Measurements from ENCODE around the gene SENP5. TPM values are rescaled to one million over a fixed set of nuclear protein-coding genes. Genes with fewer than 3 reads are reported as not detected.

SENP5 gene
- total and polyA plus RNA-seq, 2 donors from 2014 or later: 5.8 to 27.5 TPM

DNA sequence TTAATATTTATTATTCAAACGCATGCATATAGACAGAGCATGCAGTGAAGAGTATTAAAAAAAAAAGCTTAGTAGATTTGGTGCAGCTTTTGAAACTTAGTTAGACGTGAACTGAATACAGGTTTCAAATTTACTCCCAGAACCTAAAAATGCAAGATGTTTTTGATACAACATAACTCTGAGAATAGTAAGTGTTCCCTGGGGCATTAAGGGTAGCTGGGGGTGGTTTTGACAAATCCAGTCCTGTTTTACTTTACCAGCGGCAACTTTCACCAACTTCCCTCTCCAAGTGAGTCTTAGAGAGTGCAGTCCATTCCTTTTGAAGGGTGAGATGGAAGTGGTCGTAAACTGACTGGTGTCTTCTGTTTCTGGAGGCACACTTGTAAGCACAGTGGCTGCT lies 63.4 kb downstream of the SENP5 start:
- Histone ChIP-seq H3K36me3 (ENCODE audit: control insufficient read depth in 2 of 3, insufficient read depth in 3 of 3, low read length in 3 of 3) (peaks cover 6 to 41% (median 17%) of the 10 kb centered on the region in 3 donors), H3K9me3 (ENCODE audit: control insufficient read depth in 2 of 3, insufficient read depth in 1 of 3, low read length in 3 of 3) (no peaks in the 10 kb centered on the region)
- no peak for FAIRE-seq

GRCh38 chr3:196931828-196932587 lies 64.3 kb downstream of the SENP5 start:
- no peaks in the 10 kb centered on the region for H3K27me3 ChIP-seq (ENCODE audit: control insufficient read depth, insufficient read depth, low read length)
- H3K27ac ChIP-seq (ENCODE audit: low read depth in 2 of 2, low read length in 2 of 2): no peak overlapping the region
- H3K4me3 ChIP-seq (ENCODE audit: low read length in 3 of 3): no peak overlapping the region
- DNase-seq (no peak), FAIRE-seq (no peak)
- H3K9me3 ChIP-seq (ENCODE audit: control insufficient read depth in 2 of 3, insufficient read depth in 1 of 3, low read length in 3 of 3): no peaks in the 10 kb centered on the region
- peaks cover 7 to 49% (median 23%) of the 10 kb centered on the region in 3 donors for H3K36me3 ChIP-seq (ENCODE audit: control insufficient read depth in 2 of 3, insufficient read depth in 3 of 3, low read length in 3 of 3)
- no peaks in the 10 kb centered on the region for H3K4me1 ChIP-seq (ENCODE audit: control insufficient read depth in 2 of 3, insufficient read depth in 2 of 3, low read depth in 1 of 3, low read length in 3 of 3)
- no peak for TF ChIP-seq CTCF (IDR thresholded peaks at IDR 0.05; ENCODE audit: borderline replicate concordance, extremely low read depth, insufficient read depth)
- intact Hi-C loops (cut with DNase I): no loop called here
- H3K9ac ChIP-seq (ENCODE audit: low read length in 3 of 3): no peak overlapping the region

More for the DNA sequence above, 63.4 kb downstream of the SENP5 start:
- DNase-seq: no peak
- Histone ChIP-seq H3K9ac (ENCODE audit: low read length in 3 of 3) (no peak overlapping the region), H3K27me3 (ENCODE audit: control insufficient read depth, insufficient read depth, low read length) (no peaks in the 10 kb centered on the region), H3K4me1 (ENCODE audit: control insufficient read depth in 2 of 3, insufficient read depth in 2 of 3, low read depth in 1 of 3, low read length in 3 of 3) (no peaks in the 10 kb centered on the region), H3K4me3 (ENCODE audit: low read length in 3 of 3) (no peak overlapping the region), H3K27ac (ENCODE audit: low read depth in 2 of 2, low read length in 2 of 2) (no peak overlapping the region)
- TF ChIP-seq CTCF (IDR thresholded peaks at IDR 0.05; ENCODE audit: borderline replicate concordance, extremely low read depth, insufficient read depth): no peak
- intact Hi-C loops (cut with DNase I): no loop called here

DNA sequence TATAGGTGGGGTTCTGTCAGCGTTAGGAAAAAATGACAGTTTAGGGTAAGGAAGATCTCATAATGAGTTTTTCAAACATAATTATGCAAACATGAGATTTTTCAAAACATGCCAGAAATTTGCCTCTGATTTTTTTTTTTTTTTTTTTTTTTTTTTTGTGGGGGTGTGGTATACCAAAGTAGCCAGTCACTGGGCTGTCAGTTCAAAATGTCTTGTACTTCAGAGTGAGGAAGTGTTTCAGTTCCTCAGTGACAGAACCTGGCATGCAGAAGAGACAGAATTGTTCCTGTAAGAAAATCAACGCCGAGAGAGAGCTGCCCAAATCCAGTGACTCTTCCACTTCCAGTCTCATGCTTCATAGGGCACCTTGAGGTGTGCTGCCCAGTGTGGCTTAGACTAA lies 64.9 kb downstream of the SENP5 start:
- no peak overlapping the region for H3K9ac ChIP-seq (ENCODE audit: low read length in 3 of 3)
- no peaks in the 10 kb centered on the region for H3K4me1 ChIP-seq (ENCODE audit: control insufficient read depth in 2 of 3, insufficient read depth in 2 of 3, low read depth in 1 of 3, low read length in 3 of 3)
- no peak for DNase-seq
- no peaks in the 10 kb centered on the region for H3K27me3 ChIP-seq (ENCODE audit: control insufficient read depth, insufficient read depth, low read length)
- H3K27ac ChIP-seq (ENCODE audit: low read depth in 2 of 2, low read length in 2 of 2): no peak overlapping the region
- H3K9me3 ChIP-seq (ENCODE audit: control insufficient read depth in 2 of 3, insufficient read depth in 1 of 3, low read length in 3 of 3): no peaks in the 10 kb centered on the region
- no peak overlapping the region for H3K4me3 ChIP-seq (ENCODE audit: low read length in 3 of 3)
- no peak for FAIRE-seq
- H3K36me3 ChIP-seq (ENCODE audit: control insufficient read depth in 2 of 3, insufficient read depth in 3 of 3, low read length in 3 of 3): peaks cover 8 to 55% (median 28%) of the 10 kb centered on the region in 3 donors
- intact Hi-C loops (cut with DNase I): no loop called here
- TF ChIP-seq CTCF (IDR thresholded peaks at IDR 0.05; ENCODE audit: borderline replicate concordance, extremely low read depth, insufficient read depth): no peak

Measured in kidney (tissue), 14 donors.